Ishikawa (cell line): ENCODE measurements around the gene NBL1.

Experiments
- CEBPB ChIP-seq: IDR thresholded peaks from 2 replicates; pipeline ENCODE4 v1.6.1; 2012
- REST ChIP-seq: IDR thresholded peaks from 2 replicates; pipeline ENCODE4 v1.6.1; 2012; ENCODE audit warnings: low read depth, mild to moderate bottlenecking
- TEAD4 ChIP-seq: IDR thresholded peaks from 2 replicates; pipeline ENCODE4 v1.6.1; 2012
- YY1 ChIP-seq: IDR thresholded peaks from 2 replicates; pipeline ENCODE4 v1.6.1; 2012; ENCODE audit warnings: low read depth
- TF ChIP-seq, protein P1 (sequence below): IDR thresholded peaks from 2 replicates; pipeline ENCODE4 v1.6.1; 2012

DNA sequence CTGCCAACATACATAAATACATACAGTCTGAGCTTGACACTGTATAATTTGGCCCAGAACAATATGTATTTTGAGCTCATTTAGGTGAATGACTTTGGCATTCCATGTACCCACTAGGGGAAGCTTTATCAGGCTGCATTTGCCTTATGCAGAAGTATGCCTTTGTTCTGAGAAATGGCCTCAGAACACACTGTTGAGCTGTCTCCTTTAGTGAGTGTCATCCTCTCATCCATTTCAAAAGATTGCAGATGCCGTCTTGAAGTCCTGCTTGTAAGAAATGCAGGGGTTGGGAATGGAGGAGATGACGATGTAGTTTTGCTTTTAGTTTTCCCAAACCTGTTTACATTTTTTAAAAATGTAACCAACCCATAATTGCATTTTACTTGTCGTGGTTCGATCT, 14.8 kb upstream of the NBL1 start:
- TF ChIP-seq TEAD4: no peak
- TF ChIP-seq, protein P1, sequence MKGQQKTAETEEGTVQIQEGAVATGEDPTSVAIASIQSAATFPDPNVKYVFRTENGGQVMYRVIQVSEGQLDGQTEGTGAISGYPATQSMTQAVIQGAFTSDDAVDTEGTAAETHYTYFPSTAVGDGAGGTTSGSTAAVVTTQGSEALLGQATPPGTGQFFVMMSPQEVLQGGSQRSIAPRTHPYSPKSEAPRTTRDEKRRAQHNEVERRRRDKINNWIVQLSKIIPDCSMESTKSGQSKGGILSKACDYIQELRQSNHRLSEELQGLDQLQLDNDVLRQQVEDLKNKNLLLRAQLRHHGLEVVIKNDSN: no peak
- TF ChIP-seq REST: no peak
- TF ChIP-seq YY1: no peak
- no peak for TF ChIP-seq CEBPB
